Mesenchymal stem cell (in vitro differentiated cells and primary cell): Measurements from ENCODE around the gene THEM5.

Experiments
- DNase-seq: peaks from one replicate; pipeline ENCODE4 v3.0.0-alpha.2; 2013
- H2AFZ ChIP-seq: one replicate; pipeline ENCODE4 v1.6.1; 2013; ENCODE audit warnings: low read depth, mild to moderate bottlenecking, control low read depth, inconsistent platforms, low read length, moderate library complexity
- H2AK5ac ChIP-seq: 2 replicates; pipeline ENCODE4 v1.6.1; 2013; ENCODE audit warnings: low read length, moderate library complexity, mild to moderate bottlenecking, inconsistent platforms; ENCODE audit not compliant: severe bottlenecking
- H2BK120ac ChIP-seq: one replicate; pipeline ENCODE4 v1.6.1; 2013; ENCODE audit warnings: low read depth, mild to moderate bottlenecking, inconsistent platforms, low read length, moderate library complexity
- H2BK12ac ChIP-seq, 2 experiments: one replicate each; pipeline ENCODE4 v1.6.1; 2013; ENCODE audit warnings: inconsistent platforms in 2 of 2, low read length in 2 of 2, mild to moderate bottlenecking in 2 of 2, moderate library complexity in 2 of 2, control low read depth in 1 of 2
- H2BK15ac ChIP-seq: one replicate; pipeline ENCODE4 v1.6.1; 2013; ENCODE audit warnings: mild to moderate bottlenecking, low read depth, inconsistent platforms; ENCODE audit not compliant: poor library complexity, severe bottlenecking
- H2BK5ac ChIP-seq: 2 replicates; pipeline ENCODE4 v1.6.1; 2013; ENCODE audit warnings: low read depth, mild to moderate bottlenecking, low read length, control low read depth, inconsistent platforms; ENCODE audit not compliant: poor library complexity, severe bottlenecking
- H3K14ac ChIP-seq, 2 experiments: one replicate each; pipeline ENCODE4 v1.6.1; 2013; ENCODE audit warnings: inconsistent platforms in 2 of 2, low read length in 2 of 2, control low read depth in 1 of 2, mild to moderate bottlenecking in 1 of 2, moderate library complexity in 1 of 2
- H3K18ac ChIP-seq, 2 experiments: one replicate each; pipeline ENCODE4 v1.6.1; 2013; ENCODE audit warnings: inconsistent platforms in 2 of 2, low read length in 2 of 2, control low read depth in 1 of 2, low read depth in 1 of 2, mild to moderate bottlenecking in 1 of 2
- H3K23ac ChIP-seq, 2 experiments: one replicate each; pipeline ENCODE4 v1.6.1; 2013; ENCODE audit warnings: inconsistent platforms in 2 of 2, low read length in 2 of 2, mild to moderate bottlenecking in 2 of 2, moderate library complexity in 2 of 2, control low read depth in 1 of 2
- H3K27ac ChIP-seq: 2 replicates; pipeline ENCODE4 v1.5.1; 2013; ENCODE audit warnings: mild to moderate bottlenecking, moderate library complexity, low read length, control low read depth, inconsistent platforms; ENCODE audit not compliant: poor library complexity, severe bottlenecking
- H3K27me3 ChIP-seq, 2 experiments: 2 replicates each; pipeline versions ENCODE4 v1.6.1 to v1.7.0; 2013; ENCODE audit warnings: low read length in 2 of 2, mild to moderate bottlenecking in 2 of 2, moderate library complexity in 2 of 2, control low read depth in 1 of 2, inconsistent platforms in 1 of 2; ENCODE audit not compliant: control insufficient read depth in 1 of 2, insufficient read depth in 1 of 2
- H3K36me3 ChIP-seq, 2 experiments: 2 replicates each; pipeline versions ENCODE4 v1.6.1 to v1.7.0; 2013; ENCODE audit warnings: low read length in 2 of 2, control low read depth in 1 of 2, inconsistent platforms in 1 of 2, low read depth in 1 of 2, mild to moderate bottlenecking in 1 of 2; ENCODE audit not compliant: insufficient read depth in 2 of 2, control insufficient read depth in 1 of 2
- H3K4ac ChIP-seq, 2 experiments: one replicate each; pipeline ENCODE4 v1.6.1; 2013; ENCODE audit warnings: inconsistent platforms in 2 of 2, low read length in 2 of 2, mild to moderate bottlenecking in 2 of 2, moderate library complexity in 2 of 2, control low read depth in 1 of 2, low read depth in 1 of 2
- H3K4me1 ChIP-seq: 2 replicates; pipeline ENCODE4 v1.6.1; 2013; ENCODE audit warnings: low read depth, low read length, control low read depth; ENCODE audit not compliant: control insufficient read depth, insufficient read depth
- H3K4me2 ChIP-seq: 2 replicates; pipeline ENCODE4 v1.6.1; 2013; ENCODE audit warnings: low read length, mild to moderate bottlenecking, inconsistent platforms; ENCODE audit not compliant: poor library complexity, severe bottlenecking
- H3K4me3 ChIP-seq, 2 experiments: 2 replicates each; pipeline versions ENCODE4 v1.5.1 to v1.7.0; 2013; ENCODE audit warnings: low read length in 2 of 2, mild to moderate bottlenecking in 2 of 2, control low read depth in 1 of 2, low read depth in 1 of 2; ENCODE audit not compliant: insufficient read depth in 1 of 2
- H3K79me1 ChIP-seq: replicated peaks from 2 replicates; pipeline ENCODE4 v1.6.1; 2013; ENCODE audit warnings: mild to moderate bottlenecking, control low read depth, low read length, inconsistent platforms; ENCODE audit not compliant: poor library complexity, severe bottlenecking
- H3K9ac ChIP-seq: 2 replicates; pipeline ENCODE4 v1.7.0; 2013; ENCODE audit warnings: mild to moderate bottlenecking, low read length, moderate library complexity
- H3K9me3 ChIP-seq: 2 replicates; pipeline ENCODE4 v1.7.0; 2013; ENCODE audit warnings: mild to moderate bottlenecking, low read length; ENCODE audit not compliant: control insufficient read depth
- H4K8ac ChIP-seq: one replicate; pipeline ENCODE4 v1.6.1; 2013; ENCODE audit warnings: inconsistent platforms, mild to moderate bottlenecking, low read length, moderate library complexity
- H4K91ac ChIP-seq: one replicate; pipeline ENCODE4 v1.6.1; 2013; ENCODE audit warnings: mild to moderate bottlenecking, low read length, inconsistent platforms
- WGBS: methylation state at CpG from one replicate; pipeline ENCODE4 v1.1.7; 2013; ENCODE audit warnings: mixed read lengths; 5-methylcytosine and 5-hydroxymethylcytosine counted together

THEM5 gene

GRCh38 chr1:151862604-151863003 is 9.1 kb upstream of the THEM5 start:
- Histone ChIP-seq H3K18ac (no peak overlapping the region), H3K4me3 (no peak overlapping the region), H3K23ac (no peak overlapping the region), H4K8ac (no peak overlapping the region), H2AK5ac (no peak overlapping the region), H3K9me3 (no peaks in the 10 kb centered on the region), H2BK5ac (no peak overlapping the region), H3K4ac (no peak overlapping the region), H3K9ac (no peak overlapping the region), H4K91ac (no peak overlapping the region), H2AFZ (no peak overlapping the region), H2BK120ac (no peak overlapping the region), H2BK15ac (no peak overlapping the region), H3K4me1 (no peaks in the 10 kb centered on the region), H3K79me1 (no peaks in the 10 kb centered on the region), H3K27ac (no peak overlapping the region), H2BK12ac (no peak overlapping the region), H3K14ac (no peak overlapping the region), H3K27me3 (peaks cover 0 to 25% of the 10 kb centered on the region in 2 experiments), H3K36me3 (no peaks in the 10 kb centered on the region), H3K4me2 (no peak overlapping the region)
- no peak for DNase-seq

DNA sequence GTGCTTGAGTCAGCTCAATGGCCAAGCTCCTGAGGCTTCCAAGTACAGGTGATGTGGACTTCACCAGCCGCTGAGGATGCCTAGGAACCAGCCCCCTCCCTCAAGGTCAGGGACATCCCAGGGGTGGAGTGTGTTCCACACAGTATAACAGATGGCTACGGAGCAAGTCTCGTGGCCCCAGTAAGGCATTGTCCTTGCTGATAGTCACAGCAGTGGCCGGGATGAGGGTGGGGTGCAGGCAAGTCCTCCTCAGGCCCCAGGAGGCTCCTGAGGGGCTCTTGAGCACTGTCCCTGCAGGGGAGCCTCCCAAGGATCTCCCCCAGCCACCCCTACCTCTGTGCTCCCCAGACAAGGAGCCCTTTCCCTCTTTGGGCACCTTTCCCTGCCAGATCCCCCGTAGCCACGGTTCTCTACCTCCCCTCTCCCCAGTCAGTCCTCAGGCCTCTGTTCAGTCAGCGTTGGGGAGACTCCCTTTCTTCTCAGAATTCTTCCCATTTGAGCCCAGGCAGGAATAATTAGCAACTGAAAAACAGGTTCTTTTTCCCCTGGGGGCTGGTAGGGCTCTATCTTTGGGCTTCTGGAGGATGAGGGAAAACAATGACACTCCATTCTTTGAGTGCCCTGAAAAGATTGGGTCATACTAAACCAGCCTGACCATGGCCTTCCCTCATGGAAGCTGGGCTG is 7.1 kb upstream of the THEM5 start:
- Histone ChIP-seq H3K9ac (no peak overlapping the region), H2AFZ (no peak overlapping the region), H2BK120ac (no peak overlapping the region), H3K18ac (no peak overlapping the region), H3K4ac (no peak overlapping the region), H3K4me1 (no peaks in the 10 kb centered on the region), H4K91ac (no peak overlapping the region), H3K4me3 (no peak overlapping the region), H3K14ac (no peak overlapping the region), H3K79me1 (no peaks in the 10 kb centered on the region), H3K9me3 (no peaks in the 10 kb centered on the region), H3K27me3 (peaks cover 0 to 25% of the 10 kb centered on the region in 2 experiments), H3K27ac (no peak overlapping the region), H2BK5ac (no peak overlapping the region), H2BK15ac (no peak overlapping the region), H2AK5ac (no peak overlapping the region), H4K8ac (no peak overlapping the region), H3K4me2 (no peak overlapping the region), H3K23ac (no peak overlapping the region), H2BK12ac (no peak overlapping the region), H3K36me3 (no peaks in the 10 kb centered on the region)
- no peak for DNase-seq
- WGBS = 55% methylated on average over 7 of the region's 7 CpGs

DNA sequence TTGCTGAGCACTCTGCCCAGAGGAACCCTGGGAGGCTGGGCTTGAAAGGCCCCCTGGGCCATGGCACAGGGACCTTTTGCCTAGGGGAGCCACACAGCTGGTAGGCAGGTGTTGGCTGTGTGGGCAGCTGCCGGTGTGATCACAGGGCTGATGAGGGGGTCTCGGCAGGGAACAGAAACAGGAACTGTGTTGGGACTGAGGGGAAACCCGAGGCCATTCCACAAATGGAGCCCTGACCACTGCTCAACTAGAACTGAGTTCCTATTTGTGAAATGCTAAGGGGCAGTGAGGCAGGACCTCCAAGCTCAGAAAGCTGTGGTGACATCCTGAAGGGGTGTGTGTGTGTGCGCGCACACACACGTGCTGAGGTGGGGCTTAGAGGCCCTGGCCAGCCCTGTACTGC is 6.4 kb upstream of the THEM5 start:
- Histone ChIP-seq H3K4me2 (no peak overlapping the region), H2BK15ac (no peak overlapping the region), H4K91ac (no peak overlapping the region), H3K9ac (no peak overlapping the region), H2AK5ac (no peak overlapping the region), H2BK120ac (no peak overlapping the region), H3K4me1 (no peaks in the 10 kb centered on the region), H3K79me1 (no peaks in the 10 kb centered on the region), H3K23ac (no peak overlapping the region), H3K14ac (peak overlapping the region in 1 of 2 experiments; percentile 18), H3K9me3 (no peaks in the 10 kb centered on the region), H3K4me3 (no peak overlapping the region), H3K18ac (no peak overlapping the region), H2BK12ac (no peak overlapping the region), H3K4ac (no peak overlapping the region), H2AFZ (no peak overlapping the region), H3K36me3 (no peaks in the 10 kb centered on the region), H2BK5ac (no peak overlapping the region), H3K27ac (no peak overlapping the region), H3K27me3 (peaks cover 0 to 23% of the 10 kb centered on the region in 2 experiments), H4K8ac (no peak overlapping the region)
- WGBS = 85% methylated on average over 6 of the region's 6 CpGs
- DNase-seq = no peak

GRCh38 chr1:151858886-151859665 is 5.6 kb upstream of the THEM5 start:
- no peak for DNase-seq
- Histone ChIP-seq H2BK15ac (no peak overlapping the region), H2BK5ac (no peak overlapping the region), H2AK5ac (no peak overlapping the region), H3K9ac (no peak overlapping the region), H3K27ac (no peak overlapping the region), H3K14ac (no peak overlapping the region), H3K4me2 (no peak overlapping the region), H3K27me3 (peaks cover 0 to 21% of the 10 kb centered on the region in 2 experiments), H2AFZ (no peak overlapping the region), H3K4ac (no peak overlapping the region), H3K4me1 (no peaks in the 10 kb centered on the region), H4K8ac (no peak overlapping the region), H3K18ac (no peak overlapping the region), H3K79me1 (no peaks in the 10 kb centered on the region), H2BK120ac (no peak overlapping the region), H3K4me3 (no peak overlapping the region), H4K91ac (no peak overlapping the region), H2BK12ac (no peak overlapping the region), H3K23ac (no peak overlapping the region), H3K36me3 (no peaks in the 10 kb centered on the region), H3K9me3 (no peaks in the 10 kb centered on the region)
- 82% methylated on average over 6 of the region's 6 CpGs for WGBS
